A673 (cell line): ENCODE data around the gene POU2F3. TPM values are rescaled to one million over a fixed set of nuclear protein-coding genes. Genes with fewer than 3 reads are reported as not detected.

ENCODE experiments used
- BruUV-seq: library from RNA; stranded (reverse); fragments of 400-500 nt; replicated peaks from 2 replicates; lab custom pipeline; 2021; lab: Mats Ljungman, UMichigan
- CTCF ChIA-PET: fragments of 300-600 bp; sonication (Branson Sonifier 250); formaldehyde crosslinking; loops from one replicate; lab custom pipeline; 2022; ENCODE audit warnings: antibody characterized with exemption; lab: Charles Lee
- POLR2A ChIA-PET: fragments of 300-600 bp; sonication (Branson Sonifier 250); formaldehyde crosslinking; loops from one replicate; lab custom pipeline; 2022; ENCODE audit warnings: antibody characterized with exemption; ENCODE audit not compliant: low non-redundant PET; lab: Charles Lee
- DNase-seq: peaks from one replicate; pipeline ENCODE4 v3.0.0-alpha.2; 2015; ENCODE audit warnings: low spot score
- H3K27ac ChIP-seq: fragments of 200-600 bp; sonication (generic); 2 replicates; pipeline ENCODE4 v1.5.1; 2016; ENCODE audit warnings: mixed run types, low read depth, mild to moderate bottlenecking, mixed read lengths, antibody characterized with exemption, low read length; ENCODE audit not compliant: poor library complexity, severe bottlenecking
- H3K27me3 ChIP-seq: fragments of 200-600 bp; sonication (generic); replicated peaks from 2 replicates; pipeline ENCODE4 v1.6.1; 2017; ENCODE audit warnings: mixed run types, low read depth, mild to moderate bottlenecking, mixed read lengths, antibody characterized with exemption, low read length; ENCODE audit not compliant: insufficient read depth, poor library complexity
- H3K36me3 ChIP-seq: fragments of 200-600 bp; sonication (generic); 2 replicates; pipeline ENCODE4 v1.6.1; 2016; ENCODE audit warnings: mixed run types, mild to moderate bottlenecking, mixed read lengths, antibody characterized with exemption, low read length; ENCODE audit not compliant: insufficient read depth, poor library complexity, severe bottlenecking
- H3K4me1 ChIP-seq: fragments of 200-600 bp; sonication (generic); 2 replicates; pipeline ENCODE4 v1.6.1; 2017; ENCODE audit warnings: mixed run types, mild to moderate bottlenecking, mixed read lengths, antibody characterized with exemption, low read length; ENCODE audit not compliant: insufficient read depth, poor library complexity, severe bottlenecking
- H3K4me3 ChIP-seq: fragments of 200-600 bp; sonication (generic); 2 replicates; pipeline ENCODE4 v1.5.1; 2016; ENCODE audit warnings: low read depth, mixed run types, mild to moderate bottlenecking, mixed read lengths, low read length; ENCODE audit not compliant: poor library complexity, severe bottlenecking
- H3K9me3 ChIP-seq: fragments of 200-600 bp; sonication (generic); 2 replicates; pipeline ENCODE4 v1.6.1; 2016; ENCODE audit warnings: mixed run types, low read depth, mild to moderate bottlenecking, mixed read lengths, antibody characterized with exemption, low read length; ENCODE audit not compliant: poor library complexity, severe bottlenecking
- EZH2 ChIP-seq: fragments of 200-600 bp; sonication (generic); IDR thresholded peaks from 2 replicates; pipeline ENCODE4 v1.6.1; 2017; ENCODE audit warnings: borderline replicate concordance, low read depth, mild to moderate bottlenecking, mixed read lengths, antibody characterized with exemption, low read length; ENCODE audit not compliant: poor library complexity, severe bottlenecking
- intact Hi-C: fragments of 100-400 bp; cut with micrococcal nuclease; formaldehyde crosslinking; loops from one replicate; pipeline ENCODE4 v1.10.0; 2022; ENCODE audit not compliant: unreplicated experiment
- total RNA-seq: library from RNA; stranded (reverse); gene quantifications from 2 replicates; pipeline ENCODE4 v1.2.3, GENCODE V29; 2021
- TF ChIP-seq, protein P1 (sequence below): fragments of 300-800, 200-600 bp; sonication (generic); conservative IDR thresholded peaks from 2 replicates; pipeline ENCODE4 v1.5.1; 2017; ENCODE audit warnings: low read depth, mild to moderate bottlenecking, antibody characterized with exemption, low read length, moderate library complexity, mixed read lengths

Gene POU2F3
- total RNA-seq, 1 experiment from 2014 or later, result not detected

DNA sequence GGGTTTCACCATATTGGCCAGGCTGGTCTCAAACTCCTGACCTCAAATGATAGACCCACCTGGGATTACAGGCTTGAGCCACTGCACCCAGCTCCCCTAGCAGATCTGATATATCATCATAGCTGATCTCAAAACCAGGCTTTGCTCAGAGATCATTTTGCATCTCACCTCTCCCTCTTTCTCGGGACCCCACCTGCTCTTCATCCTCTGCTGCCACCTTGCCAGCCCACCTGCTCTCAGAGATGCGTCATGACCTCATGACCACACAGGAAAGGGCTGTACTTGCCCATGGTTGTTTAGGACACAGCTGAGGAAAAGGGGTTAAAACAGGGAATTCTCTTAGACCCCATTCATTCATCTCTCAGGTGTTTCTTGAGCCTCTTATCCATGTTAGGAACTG lies 27.4 kb downstream of the POU2F3 start:
- Histone ChIP-seq H3K9me3 (no peaks in the 10 kb centered on the region), H3K27ac (no peak overlapping the region), H3K4me1 (no peaks in the 10 kb centered on the region), H3K27me3 (peaks cover 17% of the 10 kb centered on the region), H3K4me3 (no peak overlapping the region), H3K36me3 (no peaks in the 10 kb centered on the region)
- no peak for TF ChIP-seq EZH2
- TF ChIP-seq, protein P1, sequence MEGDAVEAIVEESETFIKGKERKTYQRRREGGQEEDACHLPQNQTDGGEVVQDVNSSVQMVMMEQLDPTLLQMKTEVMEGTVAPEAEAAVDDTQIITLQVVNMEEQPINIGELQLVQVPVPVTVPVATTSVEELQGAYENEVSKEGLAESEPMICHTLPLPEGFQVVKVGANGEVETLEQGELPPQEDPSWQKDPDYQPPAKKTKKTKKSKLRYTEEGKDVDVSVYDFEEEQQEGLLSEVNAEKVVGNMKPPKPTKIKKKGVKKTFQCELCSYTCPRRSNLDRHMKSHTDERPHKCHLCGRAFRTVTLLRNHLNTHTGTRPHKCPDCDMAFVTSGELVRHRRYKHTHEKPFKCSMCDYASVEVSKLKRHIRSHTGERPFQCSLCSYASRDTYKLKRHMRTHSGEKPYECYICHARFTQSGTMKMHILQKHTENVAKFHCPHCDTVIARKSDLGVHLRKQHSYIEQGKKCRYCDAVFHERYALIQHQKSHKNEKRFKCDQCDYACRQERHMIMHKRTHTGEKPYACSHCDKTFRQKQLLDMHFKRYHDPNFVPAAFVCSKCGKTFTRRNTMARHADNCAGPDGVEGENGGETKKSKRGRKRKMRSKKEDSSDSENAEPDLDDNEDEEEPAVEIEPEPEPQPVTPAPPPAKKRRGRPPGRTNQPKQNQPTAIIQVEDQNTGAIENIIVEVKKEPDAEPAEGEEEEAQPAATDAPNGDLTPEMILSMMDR, result no peak
- BruUV-seq, result no TSS peak
- no peak for DNase-seq
- intact Hi-C loops, result no loop called here
- ChIA-PET POLR2A (no interaction called here), CTCF (no interaction called here)

DNA sequence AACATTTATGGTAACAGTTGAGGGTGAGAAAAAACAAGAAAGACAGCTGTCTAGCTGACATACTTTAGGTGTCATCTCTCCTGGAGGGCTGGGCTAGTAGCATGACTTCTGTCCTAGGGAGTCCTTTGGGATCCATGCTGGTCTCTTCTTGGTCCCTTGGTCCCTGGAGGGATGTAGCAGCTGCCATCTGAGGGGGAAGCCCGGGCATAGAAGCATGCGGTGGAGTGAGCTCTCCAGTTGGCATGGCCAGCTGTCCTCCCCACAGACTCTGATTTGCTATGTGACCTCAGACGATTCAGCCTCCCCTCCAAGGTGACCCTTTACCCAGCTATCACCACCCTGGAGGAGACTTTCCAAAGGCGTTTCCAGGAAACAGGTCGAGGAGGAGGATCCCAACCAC lies 28.7 kb downstream of the POU2F3 start:
- ChIA-PET CTCF (no interaction called here), POLR2A (no interaction called here)
- Histone ChIP-seq H3K4me1 (no peaks in the 10 kb centered on the region), H3K27ac (no peak overlapping the region), H3K9me3 (no peaks in the 10 kb centered on the region), H3K36me3 (no peaks in the 10 kb centered on the region), H3K27me3 (peaks cover 17% of the 10 kb centered on the region), H3K4me3 (no peak overlapping the region)
- no TSS peak for BruUV-seq
- no peak for DNase-seq
- intact Hi-C loops, result no loop called here
- TF ChIP-seq, protein P1, result no peak
- TF ChIP-seq EZH2, result no peak

DNA sequence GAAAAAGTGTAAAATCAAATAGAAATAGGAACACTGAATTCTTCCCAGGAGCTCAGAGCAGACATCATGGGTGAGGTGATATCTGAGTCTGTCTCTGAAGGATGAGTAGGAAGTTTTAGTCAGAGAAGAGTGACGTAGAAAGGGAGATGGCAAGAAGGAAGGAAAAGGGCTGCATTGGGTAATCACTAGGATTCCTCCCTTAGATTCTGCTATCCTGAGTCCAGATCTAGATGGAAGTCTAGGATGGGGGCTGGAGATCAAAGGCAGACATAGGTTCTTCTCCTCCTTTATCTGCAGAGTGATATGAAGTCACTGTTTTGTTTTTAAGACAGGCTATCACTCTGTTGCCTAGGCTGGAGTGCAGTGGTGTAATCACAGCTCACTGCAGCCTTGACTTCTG lies 30.4 kb downstream of the POU2F3 start:
- no TSS peak for BruUV-seq
- no peaks in the 10 kb centered on the region for H3K36me3 ChIP-seq
- no peak overlapping the region for H3K27ac ChIP-seq
- H3K9me3 ChIP-seq, result no peaks in the 10 kb centered on the region
- no peak for TF ChIP-seq EZH2
- TF ChIP-seq, protein P1, result no peak
- ChIA-PET CTCF (no interaction called here), POLR2A (no interaction called here)
- intact Hi-C loops, result no loop called here
- H3K4me3 ChIP-seq, result no peak overlapping the region
- peaks cover 17% of the 10 kb centered on the region for H3K27me3 ChIP-seq
- no peaks in the 10 kb centered on the region for H3K4me1 ChIP-seq
- no peak for DNase-seq
